Prostate gland (tissue), 2 donors: ENCODE measurements around the gene EML3. TPM values are rescaled to one million over a fixed set of nuclear protein-coding genes. Genes with fewer than 3 reads are reported as not detected.

Source experiments
- DNase-seq: peaks from one replicate; pipeline ENCODE4 v3.0.0-alpha.2; 2019; ENCODE audit warnings: low spot score
- H3K27ac ChIP-seq, 2 donors: fragments of 200-600 bp; sonication (generic); 2 replicates each; pipeline ENCODE4 v1.5.1; 2017 to 2019
- H3K27me3 ChIP-seq: fragments of 200-600 bp; sonication (generic); replicated peaks from 2 replicates; pipeline ENCODE4 v1.5.1; 2019; ENCODE audit not compliant: insufficient read depth
- H3K36me3 ChIP-seq, 2 donors: fragments of 200-600 bp; sonication (generic); 1 replicate in 1 of 2; 2 replicates in 1 of 2; pipeline versions ENCODE4 v1.5.1 to v1.8.1; 2017 to 2019
- H3K4me1 ChIP-seq: fragments of 200-600 bp; sonication (generic); replicated peaks from 2 replicates; pipeline ENCODE4 v1.5.1; 2019
- H3K4me3 ChIP-seq, 2 donors: fragments of 200-600 bp; sonication (generic); 2 replicates each; pipeline ENCODE4 v1.5.1; 2017 to 2019
- H3K9me3 ChIP-seq: fragments of 200-600 bp; sonication (generic); 2 replicates; pipeline ENCODE4 v1.5.1; 2017
- CTCF ChIP-seq, 4 experiments: fragments of 200-600 bp in 2 of 4; fragments of 450-650 bp in 2 of 4; sonication (generic) in 2 of 4; IDR thresholded peaks; 1 replicate in 3 of 4; 2 replicates in 1 of 4; pipeline ENCODE4 v1.5.1; 2016 to 2019; ENCODE audit warnings: antibody characterized with exemption in 4 of 4, mild to moderate bottlenecking in 2 of 4, moderate library complexity in 2 of 4
- POLR2A ChIP-seq: fragments of 450-650 bp; IDR thresholded peaks from one replicate; pipeline ENCODE4 v1.6.1; 2016; ENCODE audit warnings: antibody characterized with exemption, mild to moderate bottlenecking
- POLR2AphosphoS5 ChIP-seq: sonication (generic); formaldehyde crosslinking; IDR thresholded peaks from one replicate; pipeline ENCODE4 v1.6.1; 2017; ENCODE audit warnings: antibody characterized with exemption
- WGBS: methylation state at CpG from one replicate; pipeline ENCODE4 v1.1.5; 2018; 5-methylcytosine and 5-hydroxymethylcytosine counted together
- intact Hi-C: fragments of 100-400 bp; cut with DNase I; formaldehyde crosslinking; loops from one replicate; pipeline ENCODE4 v1.14.2; 2022
- total RNA-seq, 2 donors: library from RNA; depleted of rRNA; stranded (reverse); fragments of >200 nt; gene quantifications; one replicate each; pipeline ENCODE4 v1.1.0, GENCODE V29; 2016

The EML3 gene
- total RNA-seq, 2 donors from 2014 or later: 50.2 to 80.1 TPM

- no peak for DNase-seq
- 84% methylated on average over 8 of the region's 8 CpGs for WGBS
- H3K9me3 ChIP-seq: no peaks in the 10 kb centered on the region
- TF ChIP-seq CTCF (IDR thresholded peaks at IDR 0.05) (no peak), POLR2A (no peak), POLR2AphosphoS5 (no peak)
- peaks cover 21 to 28% of the 10 kb centered on the region in 2 donors for H3K36me3 ChIP-seq
- H3K27me3 ChIP-seq: no peaks in the 10 kb centered on the region
- no peak overlapping the region for H3K4me3 ChIP-seq
- H3K27ac ChIP-seq: no peak overlapping the region
- peaks cover 16% of the 10 kb centered on the region for H3K4me1 ChIP-seq
- intact Hi-C loops: no loop called here
These were observed 17.5 kb downstream of the EML3 start for GRCh38 chr11:62595124-62595523.

GRCh38 chr11:62593434-62594044 lies 19.0 kb downstream of the EML3 start:
- peaks cover 10% of the 10 kb centered on the region for H3K4me1 ChIP-seq

GRCh38 chr11:62592989-62593421 lies 19.6 kb downstream of the EML3 start:
- Histone ChIP-seq H3K36me3 (peaks cover 18 to 25% of the 10 kb centered on the region in 2 donors), H3K4me3 (no peak overlapping the region), H3K27me3 (no peaks in the 10 kb centered on the region), H3K4me1 (peaks cover 10% of the 10 kb centered on the region), H3K27ac (peak overlapping the region; percentile 91 to 92), H3K9me3 (no peaks in the 10 kb centered on the region)
- DNase-seq: no peak
- no peak for TF ChIP-seq POLR2A
- TF ChIP-seq POLR2AphosphoS5: no peak
- no peak for TF ChIP-seq CTCF (IDR thresholded peaks at IDR 0.05)
- WGBS: 61% methylated on average over 8 of the region's 8 CpGs
- intact Hi-C loops: no loop called here

More at GRCh38 chr11:62593434-62594044, 19.0 kb downstream of the EML3 start:
- WGBS: 54% methylated on average over 13 of the region's 13 CpGs
- no peak overlapping the region for H3K4me3 ChIP-seq
- H3K36me3 ChIP-seq: peaks cover 21 to 28% of the 10 kb centered on the region in 2 donors
- no peak for TF ChIP-seq POLR2A
- TF ChIP-seq POLR2AphosphoS5: peak; percentile 54
- peak in 3 of 4 experiments; percentile 34 to 64 (median 52) for TF ChIP-seq CTCF (IDR thresholded peaks at IDR 0.05)
- intact Hi-C loops: no loop called here
- DNase-seq: peak; percentile 79
- H3K27me3 ChIP-seq: no peaks in the 10 kb centered on the region
- no peaks in the 10 kb centered on the region for H3K9me3 ChIP-seq
- peak overlapping the region in 1 of 2 donors; percentile 91 for H3K27ac ChIP-seq

- 15% methylated on average over 17 of the region's 17 CpGs for WGBS
- TF ChIP-seq POLR2AphosphoS5 (no peak), CTCF (IDR thresholded peaks at IDR 0.05) (no peak), POLR2A (no peak)
- DNase-seq: no peak
- Histone ChIP-seq H3K9me3 (no peaks in the 10 kb centered on the region), H3K27me3 (no peaks in the 10 kb centered on the region), H3K4me1 (peaks cover 10% of the 10 kb centered on the region), H3K36me3 (peaks cover 13 to 18% of the 10 kb centered on the region in 2 donors), H3K4me3 (peak overlapping the region; percentile 56 to 63), H3K27ac (peak overlapping the region; percentile 91 to 92)
- intact Hi-C loops: no loop called here
These were observed 20.3 kb downstream of the EML3 start for GRCh38 chr11:62592146-62592815.
